HepG2 (cell line): ENCODE measurements around the gene GLIPR1L1. TPM values are rescaled to one million over a fixed set of nuclear protein-coding genes. Genes with fewer than 3 reads are reported as not detected.

Experiments used
- ATAC-seq: fragments of 200-7000 bp; cut with Tn5 transposase; 3 replicates; pipeline ENCODE4 v1.9.1; 2020; ENCODE audit warnings: mild to moderate bottlenecking, moderate library complexity
- BruUV-seq: library from RNA; stranded (reverse); fragments of 400-500 nt; replicated peaks from 2 replicates; lab custom pipeline; 2021; lab: Mats Ljungman, UMichigan
- CTCF ChIA-PET: fragments of 300-600 bp; formaldehyde crosslinking; extraction: SDS; loops from one replicate; lab custom pipeline; 2021; ENCODE audit warnings: low total read pairs, inconsistent platforms, low intra/inter-chr PET ratio; lab: Yijun Ruan, JAX
- POLR2A ChIA-PET: fragments of 350-600 bp; sonication (Branson Sonifier 250); formaldehyde crosslinking; loops from one replicate; lab custom pipeline; 2020; ENCODE audit warnings: antibody characterized with exemption, inconsistent platforms; lab: Yijun Ruan, JAX
- DNase-seq: peaks from one replicate; pipeline ENCODE4 v3.0.0-alpha.2; 2015; ENCODE audit warnings: low spot score
- FAIRE-seq: peaks from 3 replicates; lab custom pipeline; 2011; peaks lifted over from hg19 to GRCh38; lab: Jason Lieb, UNC
- H2AFZ ChIP-seq: one replicate; pipeline ENCODE4 v1.6.1; 2011; ENCODE audit warnings: low read length, inconsistent platforms
- H3K27ac ChIP-seq: fragments of 300-600 bp; 3 replicates; pipeline ENCODE4 v1.8.0; 2011; ENCODE audit warnings: mixed run types, mild to moderate bottlenecking, mixed read lengths, low read length, inconsistent platforms; ENCODE audit not compliant: insufficient read depth; ENCODE audit errors: extremely low read length
- H3K27me3 ChIP-seq, 2 experiments: fragments of 200-600 bp in 1 of 2; 2 replicates in 1 of 2; 3 replicates in 1 of 2; pipeline versions ENCODE4 v1.6.0 to v1.8.0; 2011; ENCODE audit warnings: low read length in 2 of 2, mild to moderate bottlenecking in 2 of 2, moderate library complexity in 2 of 2, inconsistent platforms in 1 of 2; ENCODE audit not compliant: insufficient read depth in 2 of 2, control insufficient read depth in 1 of 2
- H3K36me3 ChIP-seq, 2 experiments: fragments of 200-600 bp in 1 of 2; replicated peaks in 1 of 2; 2 replicates in 1 of 2; 3 replicates in 1 of 2; pipeline versions ENCODE4 v1.5.1 to v1.8.0; 2011; ENCODE audit warnings: low read length in 2 of 2, inconsistent platforms in 1 of 2; ENCODE audit not compliant: insufficient read depth in 2 of 2, control insufficient read depth in 1 of 2
- H3K4me1 ChIP-seq: 2 replicates; pipeline ENCODE4 v1.5.1; 2012; ENCODE audit warnings: low read length, inconsistent platforms; ENCODE audit not compliant: insufficient read depth
- H3K4me2 ChIP-seq: 2 replicates; pipeline ENCODE4 v1.6.0; 2011; ENCODE audit warnings: low read depth, low read length, inconsistent platforms
- H3K4me3 ChIP-seq, 3 experiments: fragments of 200-600 bp in 1 of 3; sonication (generic), shearing (Covaris generic) in 1 of 3; replicated peaks in 1 of 3; 2 replicates each; pipeline ENCODE4 v1.5.1; 2011 to 2016; ENCODE audit warnings: low read length in 3 of 3, inconsistent platforms in 2 of 3, low read depth in 2 of 3, mild to moderate bottlenecking in 2 of 3, control low read depth in 1 of 3, mixed read lengths in 1 of 3; ENCODE audit not compliant: insufficient read depth in 1 of 3
- H3K79me2 ChIP-seq: one replicate; pipeline ENCODE4 v1.6.1; 2011; ENCODE audit warnings: low read length, inconsistent platforms; ENCODE audit not compliant: insufficient read depth
- H3K9ac ChIP-seq: 2 replicates; pipeline ENCODE4 v1.6.0; 2011; ENCODE audit warnings: mild to moderate bottlenecking, low read depth, low read length, inconsistent platforms; ENCODE audit not compliant: insufficient read depth
- H3K9me3 ChIP-seq: 2 replicates; pipeline ENCODE4 v1.5.1; 2012; ENCODE audit warnings: mild to moderate bottlenecking, low read length
- H4K20me1 ChIP-seq: 2 replicates; pipeline ENCODE4 v1.6.0; 2011; ENCODE audit warnings: inconsistent platforms, mild to moderate bottlenecking, low read length, moderate library complexity; ENCODE audit not compliant: insufficient read depth
- FOXO1 ChIP-seq: sonication (generic); formaldehyde crosslinking; IDR thresholded peaks from 2 replicates; pipeline ENCODE4 v1.4.0; 2020; ENCODE audit warnings: missing genetic modification reagents
- GABPB1 ChIP-seq: IDR thresholded peaks from 2 replicates; pipeline ENCODE4 v1.6.1; 2016; ENCODE audit warnings: mild to moderate bottlenecking, missing genetic modification reagents, moderate library complexity, missing compliant biosample characterization
- HNF4A ChIP-seq: sonication (generic); formaldehyde crosslinking; IDR thresholded peaks from 2 replicates; pipeline ENCODE4 v1.4.0; 2020; ENCODE audit warnings: missing genetic modification reagents
- PAX8 ChIP-seq: sonication (generic); formaldehyde crosslinking; IDR thresholded peaks from 2 replicates; pipeline ENCODE4 v1.8.0; 2022; ENCODE audit warnings: mild to moderate bottlenecking, missing genetic modification reagents, borderline replicate concordance
- PHB2 ChIP-seq: fragments of 450-650 bp; IDR thresholded peaks from 2 replicates; pipeline ENCODE4 v1.6.1; 2018; ENCODE audit not compliant: partially characterized antibody
- POLR2A ChIP-seq, 2 experiments: IDR thresholded peaks; 2 replicates each; pipeline ENCODE4 v1.6.1; 2011; ENCODE audit warnings: low read depth in 2 of 2, low read length in 2 of 2, mild to moderate bottlenecking in 1 of 2, moderate library complexity in 1 of 2; ENCODE audit not compliant: insufficient read depth in 1 of 2
- PTBP1 ChIP-seq: fragments of 200-400 bp; formaldehyde crosslinking; IDR thresholded peaks from 2 replicates; pipeline ENCODE4 v1.6.1; 2018; ENCODE audit warnings: low read length, low read depth; ENCODE audit not compliant: poor library complexity, severe bottlenecking
- ZKSCAN1 ChIP-seq: fragments of 150-350 bp; IDR thresholded peaks from 2 replicates; pipeline ENCODE4 v1.6.1; 2014; ENCODE audit warnings: low read length
- ZNF251 ChIP-seq: sonication (generic); formaldehyde crosslinking; IDR thresholded peaks from 2 replicates; pipeline ENCODE4 v1.9.0; 2021; ENCODE audit warnings: mild to moderate bottlenecking, missing genetic modification reagents
- ZNF292 ChIP-seq: sonication (generic); formaldehyde crosslinking; IDR thresholded peaks from 2 replicates; pipeline ENCODE4 v1.8.1; 2022; ENCODE audit warnings: mild to moderate bottlenecking, low read depth, missing genetic modification reagents, borderline replicate concordance
- ZNF337 ChIP-seq: sonication (generic); formaldehyde crosslinking; IDR thresholded peaks from 2 replicates; pipeline ENCODE4 v1.5.1; 2020; ENCODE audit warnings: missing genetic modification reagents, low read depth, mild to moderate bottlenecking, borderline replicate concordance
- in situ Hi-C: cut with HindIII; loops from 2 replicates; pipeline ENCODE4 v1.10.0; 2017; ENCODE audit warnings: low pct_unique_long_range_greater_than_20kb; ENCODE audit not compliant: extremely low pct_ligation_motif_present
- intact Hi-C: fragments of 100-400 bp; cut with micrococcal nuclease; formaldehyde crosslinking; loops from one replicate; pipeline ENCODE4 v1.10.0; 2022; ENCODE audit not compliant: unreplicated experiment
- polyA plus RNA-seq, 8 experiments: library from polyadenylated mRNA; depleted of rRNA in 3 of 8; stranded (reverse) in 7 of 8; unstranded in 1 of 8; fragments of >200 nt; fragmentation: Illumina TruSeq in 4 of 8; extraction: Trizol in 4 of 8; gene quantifications; 2 replicates each; pipeline versions ENCODE4 v1.2.1 to v1.2.3, GENCODE V29; 2011 to 2016; ENCODE audit warnings: low read depth in 4 of 8, missing spikeins in 1 of 8, mixed read lengths in 1 of 8; ENCODE audit not compliant: insufficient read depth in 1 of 8
- total RNA-seq, 5 experiments: library from RNA; depleted of rRNA; stranded (reverse); fragments of >200 nt; fragmentation: Illumina TruSeq; extraction: Trizol; gene quantifications; 2 replicates each; pipeline ENCODE4 v1.2.3, GENCODE V29; 2016; ENCODE audit warnings: low read depth in 1 of 5
- TF ChIP-seq, protein P1 (sequence below): sonication (generic); formaldehyde crosslinking; IDR thresholded peaks from 2 replicates; pipeline ENCODE4 v1.4.0; 2020; ENCODE audit warnings: mild to moderate bottlenecking, missing genetic modification reagents
- TF ChIP-seq, protein P2 (sequence below): IDR thresholded peaks from 2 replicates; pipeline ENCODE4 v1.4.0; 2020; ENCODE audit warnings: mild to moderate bottlenecking, missing genetic modification reagents
- TF ChIP-seq, protein P3 (sequence below), 2 experiments: fragments of 450-650 bp in 1 of 2; sonication (generic) in 1 of 2; formaldehyde crosslinking; IDR thresholded peaks; 2 replicates each; pipeline versions ENCODE4 v1.5.0 to v1.8.0; 2020 to 2022; ENCODE audit warnings: mild to moderate bottlenecking in 1 of 2, missing genetic modification reagents in 1 of 2
- TF ChIP-seq, protein P4 (sequence below), 2 experiments: IDR thresholded peaks; 2 replicates each; pipeline ENCODE4 v1.6.1; 2011 to 2012; ENCODE audit warnings: low read length in 2 of 2, borderline replicate concordance in 1 of 2, low read depth in 1 of 2, mild to moderate bottlenecking in 1 of 2, moderate library complexity in 1 of 2

GLIPR1L1 gene
- total and polyA plus RNA-seq, 2 of the 13 experiments (the other 11 are each of a cell fraction or from before 2014, with no cell fraction given) = not detected

DNA sequence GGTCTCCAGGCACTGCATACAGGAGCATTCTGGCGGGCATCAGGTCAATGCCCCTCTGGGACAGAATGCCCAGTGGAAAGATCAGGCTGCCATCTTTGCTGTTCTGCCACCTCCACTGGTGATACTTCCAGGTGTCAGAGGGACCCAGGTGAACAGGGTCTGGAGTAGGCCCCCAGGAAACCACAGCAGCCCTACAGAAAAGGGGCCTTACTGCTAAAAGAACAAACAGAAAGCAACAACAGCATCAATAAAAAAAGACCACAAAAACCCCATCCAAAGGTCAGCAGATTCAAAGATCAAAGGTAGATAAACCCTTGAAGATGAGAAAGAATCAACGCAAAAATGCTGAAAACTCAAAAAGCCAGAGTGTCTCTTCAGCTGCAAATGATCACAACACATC, 15.9 kb downstream of the GLIPR1L1 start (continued):
- TF ChIP-seq, protein P1, sequence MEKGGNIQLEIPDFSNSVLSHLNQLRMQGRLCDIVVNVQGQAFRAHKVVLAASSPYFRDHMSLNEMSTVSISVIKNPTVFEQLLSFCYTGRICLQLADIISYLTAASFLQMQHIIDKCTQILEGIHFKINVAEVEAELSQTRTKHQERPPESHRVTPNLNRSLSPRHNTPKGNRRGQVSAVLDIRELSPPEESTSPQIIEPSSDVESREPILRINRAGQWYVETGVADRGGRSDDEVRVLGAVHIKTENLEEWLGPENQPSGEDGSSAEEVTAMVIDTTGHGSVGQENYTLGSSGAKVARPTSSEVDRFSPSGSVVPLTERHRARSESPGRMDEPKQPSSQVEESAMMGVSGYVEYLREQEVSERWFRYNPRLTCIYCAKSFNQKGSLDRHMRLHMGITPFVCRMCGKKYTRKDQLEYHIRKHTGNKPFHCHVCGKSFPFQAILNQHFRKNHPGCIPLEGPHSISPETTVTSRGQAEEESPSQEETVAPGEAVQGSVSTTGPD = no peak
- TF ChIP-seq ZNF251 (CRISPR knock-in tag) (no peak), PTBP1 (no peak), POLR2A (IDR thresholded peaks at IDR 0.05; ENCODE audit: insufficient read depth in 1 of 2, low read depth in 2 of 2, low read length in 2 of 2) (no peak)

DNA sequence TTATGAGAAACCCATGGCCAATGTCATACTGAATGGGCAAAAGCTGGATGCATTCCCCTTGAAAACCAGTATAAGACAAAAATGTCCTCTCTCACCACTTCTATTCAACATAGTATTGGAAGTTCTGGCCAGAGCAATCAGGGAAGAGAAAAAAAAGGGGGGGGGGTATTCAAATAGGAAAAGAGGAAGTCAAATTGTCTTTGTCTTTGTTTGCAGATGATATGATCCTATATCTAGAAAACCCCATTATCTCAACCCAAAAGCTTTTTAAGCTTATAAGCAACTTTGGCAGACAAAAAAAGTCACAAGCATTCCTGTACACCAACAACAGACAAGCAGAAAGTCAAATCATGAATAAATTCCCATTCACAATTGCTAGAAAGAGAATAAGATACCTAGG, 19.5 kb downstream of the GLIPR1L1 start:
- Histone ChIP-seq H3K27me3 (no peaks in the 10 kb centered on the region), H3K27ac (no peak overlapping the region), H3K9me3 (no peaks in the 10 kb centered on the region), H3K4me2 (no peak overlapping the region), H4K20me1 (no peaks in the 10 kb centered on the region), H3K4me1 (no peaks in the 10 kb centered on the region), H3K36me3 (no peaks in the 10 kb centered on the region), H3K9ac (no peak overlapping the region), H3K79me2 (no peaks in the 10 kb centered on the region), H2AFZ (no peak overlapping the region), H3K4me3 (no peak overlapping the region)
- in situ Hi-C loops (no loop called here), intact Hi-C loops (no loop called here)
- ATAC-seq (no peak), FAIRE-seq (no peak), DNase-seq (no peak)
- POLR2A ChIA-PET = no interaction called here
- CTCF ChIA-PET = no interaction called here
- no TSS peak for BruUV-seq
- TF ChIP-seq, protein P2, sequence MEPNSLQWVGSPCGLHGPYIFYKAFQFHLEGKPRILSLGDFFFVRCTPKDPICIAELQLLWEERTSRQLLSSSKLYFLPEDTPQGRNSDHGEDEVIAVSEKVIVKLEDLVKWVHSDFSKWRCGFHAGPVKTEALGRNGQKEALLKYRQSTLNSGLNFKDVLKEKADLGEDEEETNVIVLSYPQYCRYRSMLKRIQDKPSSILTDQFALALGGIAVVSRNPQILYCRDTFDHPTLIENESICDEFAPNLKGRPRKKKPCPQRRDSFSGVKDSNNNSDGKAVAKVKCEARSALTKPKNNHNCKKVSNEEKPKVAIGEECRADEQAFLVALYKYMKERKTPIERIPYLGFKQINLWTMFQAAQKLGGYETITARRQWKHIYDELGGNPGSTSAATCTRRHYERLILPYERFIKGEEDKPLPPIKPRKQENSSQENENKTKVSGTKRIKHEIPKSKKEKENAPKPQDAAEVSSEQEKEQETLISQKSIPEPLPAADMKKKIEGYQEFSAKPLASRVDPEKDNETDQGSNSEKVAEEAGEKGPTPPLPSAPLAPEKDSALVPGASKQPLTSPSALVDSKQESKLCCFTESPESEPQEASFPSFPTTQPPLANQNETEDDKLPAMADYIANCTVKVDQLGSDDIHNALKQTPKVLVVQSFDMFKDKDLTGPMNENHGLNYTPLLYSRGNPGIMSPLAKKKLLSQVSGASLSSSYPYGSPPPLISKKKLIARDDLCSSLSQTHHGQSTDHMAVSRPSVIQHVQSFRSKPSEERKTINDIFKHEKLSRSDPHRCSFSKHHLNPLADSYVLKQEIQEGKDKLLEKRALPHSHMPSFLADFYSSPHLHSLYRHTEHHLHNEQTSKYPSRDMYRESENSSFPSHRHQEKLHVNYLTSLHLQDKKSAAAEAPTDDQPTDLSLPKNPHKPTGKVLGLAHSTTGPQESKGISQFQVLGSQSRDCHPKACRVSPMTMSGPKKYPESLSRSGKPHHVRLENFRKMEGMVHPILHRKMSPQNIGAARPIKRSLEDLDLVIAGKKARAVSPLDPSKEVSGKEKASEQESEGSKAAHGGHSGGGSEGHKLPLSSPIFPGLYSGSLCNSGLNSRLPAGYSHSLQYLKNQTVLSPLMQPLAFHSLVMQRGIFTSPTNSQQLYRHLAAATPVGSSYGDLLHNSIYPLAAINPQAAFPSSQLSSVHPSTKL (CRISPR knock-in tag) = no peak
- TF ChIP-seq ZKSCAN1 = no peak
- TF ChIP-seq ZNF292 (CRISPR knock-in tag) = no peak
- no peak for TF ChIP-seq HNF4A (CRISPR knock-in tag)
- no peak for TF ChIP-seq GABPB1 (CRISPR knock-in tag)
- TF ChIP-seq, protein P3, sequence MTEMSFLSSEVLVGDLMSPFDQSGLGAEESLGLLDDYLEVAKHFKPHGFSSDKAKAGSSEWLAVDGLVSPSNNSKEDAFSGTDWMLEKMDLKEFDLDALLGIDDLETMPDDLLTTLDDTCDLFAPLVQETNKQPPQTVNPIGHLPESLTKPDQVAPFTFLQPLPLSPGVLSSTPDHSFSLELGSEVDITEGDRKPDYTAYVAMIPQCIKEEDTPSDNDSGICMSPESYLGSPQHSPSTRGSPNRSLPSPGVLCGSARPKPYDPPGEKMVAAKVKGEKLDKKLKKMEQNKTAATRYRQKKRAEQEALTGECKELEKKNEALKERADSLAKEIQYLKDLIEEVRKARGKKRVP (CRISPR knock-in tag; IDR thresholded peaks at IDR 0.05) = no peak
- no peak for TF ChIP-seq PAX8
- TF ChIP-seq PHB2 = no peak
- TF ChIP-seq FOXO1 (CRISPR knock-in tag) = no peak
- no peak for TF ChIP-seq ZNF337 (CRISPR knock-in tag)
- TF ChIP-seq, protein P4, sequence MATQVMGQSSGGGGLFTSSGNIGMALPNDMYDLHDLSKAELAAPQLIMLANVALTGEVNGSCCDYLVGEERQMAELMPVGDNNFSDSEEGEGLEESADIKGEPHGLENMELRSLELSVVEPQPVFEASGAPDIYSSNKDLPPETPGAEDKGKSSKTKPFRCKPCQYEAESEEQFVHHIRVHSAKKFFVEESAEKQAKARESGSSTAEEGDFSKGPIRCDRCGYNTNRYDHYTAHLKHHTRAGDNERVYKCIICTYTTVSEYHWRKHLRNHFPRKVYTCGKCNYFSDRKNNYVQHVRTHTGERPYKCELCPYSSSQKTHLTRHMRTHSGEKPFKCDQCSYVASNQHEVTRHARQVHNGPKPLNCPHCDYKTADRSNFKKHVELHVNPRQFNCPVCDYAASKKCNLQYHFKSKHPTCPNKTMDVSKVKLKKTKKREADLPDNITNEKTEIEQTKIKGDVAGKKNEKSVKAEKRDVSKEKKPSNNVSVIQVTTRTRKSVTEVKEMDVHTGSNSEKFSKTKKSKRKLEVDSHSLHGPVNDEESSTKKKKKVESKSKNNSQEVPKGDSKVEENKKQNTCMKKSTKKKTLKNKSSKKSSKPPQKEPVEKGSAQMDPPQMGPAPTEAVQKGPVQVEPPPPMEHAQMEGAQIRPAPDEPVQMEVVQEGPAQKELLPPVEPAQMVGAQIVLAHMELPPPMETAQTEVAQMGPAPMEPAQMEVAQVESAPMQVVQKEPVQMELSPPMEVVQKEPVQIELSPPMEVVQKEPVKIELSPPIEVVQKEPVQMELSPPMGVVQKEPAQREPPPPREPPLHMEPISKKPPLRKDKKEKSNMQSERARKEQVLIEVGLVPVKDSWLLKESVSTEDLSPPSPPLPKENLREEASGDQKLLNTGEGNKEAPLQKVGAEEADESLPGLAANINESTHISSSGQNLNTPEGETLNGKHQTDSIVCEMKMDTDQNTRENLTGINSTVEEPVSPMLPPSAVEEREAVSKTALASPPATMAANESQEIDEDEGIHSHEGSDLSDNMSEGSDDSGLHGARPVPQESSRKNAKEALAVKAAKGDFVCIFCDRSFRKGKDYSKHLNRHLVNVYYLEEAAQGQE (IDR thresholded peaks at IDR 0.05; ENCODE audit: borderline replicate concordance in 1 of 2, low read depth in 1 of 2, low read length in 2 of 2) = no peak
